ENCODE results near the gene VANGL1. TPM values are rescaled to one million over a fixed set of nuclear protein-coding genes. Genes with fewer than 3 reads are reported as not detected.

The VANGL1 gene
- total RNA-seq, 4 donors from 2014 or later, result 0.66 to 1.2 (median 1.1) TPM

GRCh38 chr1:115669886-115670285 is 28.1 kb downstream of the VANGL1 start:
- H3K27ac ChIP-seq, result no peak overlapping the region
- DNase-seq, result no peak

GRCh38 chr1:115670476-115671175 is 28.9 kb downstream of the VANGL1 start:
- Histone ChIP-seq H3K27ac (no peak overlapping the region), H3K27me3 (no peaks in the 10 kb centered on the region), H3K4me3 (no peak overlapping the region), H3K9me3 (no peaks in the 10 kb centered on the region), H3K36me3 (no peaks in the 10 kb centered on the region), H3K4me1 (peaks cover 11 to 25% of the 10 kb centered on the region in 2 donors)
- no peak for TF ChIP-seq POLR2A (IDR thresholded peaks at IDR 0.05)
- TF ChIP-seq, protein P1, sequence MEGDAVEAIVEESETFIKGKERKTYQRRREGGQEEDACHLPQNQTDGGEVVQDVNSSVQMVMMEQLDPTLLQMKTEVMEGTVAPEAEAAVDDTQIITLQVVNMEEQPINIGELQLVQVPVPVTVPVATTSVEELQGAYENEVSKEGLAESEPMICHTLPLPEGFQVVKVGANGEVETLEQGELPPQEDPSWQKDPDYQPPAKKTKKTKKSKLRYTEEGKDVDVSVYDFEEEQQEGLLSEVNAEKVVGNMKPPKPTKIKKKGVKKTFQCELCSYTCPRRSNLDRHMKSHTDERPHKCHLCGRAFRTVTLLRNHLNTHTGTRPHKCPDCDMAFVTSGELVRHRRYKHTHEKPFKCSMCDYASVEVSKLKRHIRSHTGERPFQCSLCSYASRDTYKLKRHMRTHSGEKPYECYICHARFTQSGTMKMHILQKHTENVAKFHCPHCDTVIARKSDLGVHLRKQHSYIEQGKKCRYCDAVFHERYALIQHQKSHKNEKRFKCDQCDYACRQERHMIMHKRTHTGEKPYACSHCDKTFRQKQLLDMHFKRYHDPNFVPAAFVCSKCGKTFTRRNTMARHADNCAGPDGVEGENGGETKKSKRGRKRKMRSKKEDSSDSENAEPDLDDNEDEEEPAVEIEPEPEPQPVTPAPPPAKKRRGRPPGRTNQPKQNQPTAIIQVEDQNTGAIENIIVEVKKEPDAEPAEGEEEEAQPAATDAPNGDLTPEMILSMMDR (IDR thresholded peaks at IDR 0.05 in 4 of 5, conservative IDR thresholded peaks at IDR 0.05 in 1 of 5), result no peak
- in situ Hi-C loops (cut with MboI; ENCODE audit: low sequenced_read_pairs in 4 of 4) (no loop called here), intact Hi-C loops (cut with DNase I; ENCODE audit: low total_unique reads) (no loop called here)
- DNase-seq (no peak), ATAC-seq (no peak)

More at GRCh38 chr1:115669886-115670285, 28.1 kb downstream of the VANGL1 start:
- TF ChIP-seq, protein P1 (IDR thresholded peaks at IDR 0.05 in 4 of 5, conservative IDR thresholded peaks at IDR 0.05 in 1 of 5), result no peak
- TF ChIP-seq POLR2A (IDR thresholded peaks at IDR 0.05), result no peak
- in situ Hi-C loops (cut with MboI; ENCODE audit: low sequenced_read_pairs in 4 of 4), result no loop called here
- no peaks in the 10 kb centered on the region for H3K27me3 ChIP-seq
- H3K36me3 ChIP-seq, result no peaks in the 10 kb centered on the region
- H3K9me3 ChIP-seq, result no peaks in the 10 kb centered on the region
- intact Hi-C loops (cut with DNase I; ENCODE audit: low total_unique reads), result no loop called here
- H3K4me3 ChIP-seq, result no peak overlapping the region
- H3K4me1 ChIP-seq, result peaks cover 11 to 25% of the 10 kb centered on the region in 2 donors
- ATAC-seq, result no peak

DNA sequence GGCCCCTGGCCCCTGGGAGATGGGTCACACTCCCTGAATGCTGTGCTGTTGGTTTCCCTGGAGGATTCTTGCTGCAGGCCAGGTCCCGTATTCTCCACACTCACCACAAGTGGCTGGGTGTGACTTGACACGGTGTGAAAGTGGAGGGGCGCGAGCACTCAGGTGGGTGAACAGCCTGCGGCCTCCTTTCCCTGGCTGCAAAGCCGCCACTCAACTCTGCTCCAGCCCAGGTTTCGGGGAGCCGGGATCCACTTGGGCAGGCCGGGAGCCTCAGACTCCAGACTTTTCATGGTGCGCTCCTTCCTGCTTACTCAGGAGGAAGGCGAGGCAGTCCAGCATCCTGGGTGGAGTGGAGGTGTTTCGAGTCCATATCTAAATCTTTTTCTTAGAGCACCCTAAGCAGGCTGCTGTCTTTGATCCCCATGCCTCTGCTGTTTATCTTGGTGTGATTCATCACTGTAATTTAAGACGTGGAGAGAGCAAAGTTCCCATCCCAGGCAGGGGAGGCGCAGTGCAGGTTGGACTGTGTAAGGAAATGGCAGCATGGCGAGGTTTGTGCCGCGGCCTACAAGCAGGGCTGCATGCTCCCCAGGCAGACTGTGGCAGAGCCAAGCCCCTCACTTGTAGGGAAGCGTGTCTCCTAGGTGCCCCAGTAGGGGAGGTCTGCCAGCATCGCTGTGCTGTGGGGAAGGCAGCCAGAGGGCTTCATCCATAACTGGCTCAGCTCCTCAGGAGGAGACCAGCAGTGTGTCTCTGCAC is 29.6 kb downstream of the VANGL1 start:
- Histone ChIP-seq H3K36me3 (no peaks in the 10 kb centered on the region), H3K27ac (no peak overlapping the region), H3K4me1 (peaks cover 8 to 25% of the 10 kb centered on the region in 2 donors), H3K4me3 (no peak overlapping the region), H3K9me3 (no peaks in the 10 kb centered on the region), H3K27me3 (no peaks in the 10 kb centered on the region)
- intact Hi-C loops (cut with DNase I; ENCODE audit: low total_unique reads), result no loop called here
- no peak for TF ChIP-seq POLR2A (IDR thresholded peaks at IDR 0.05)
- TF ChIP-seq, protein P1 (IDR thresholded peaks at IDR 0.05 in 4 of 5, conservative IDR thresholded peaks at IDR 0.05 in 1 of 5), result no peak
- in situ Hi-C loops (cut with MboI; ENCODE audit: low sequenced_read_pairs in 4 of 4), result no loop called here
- DNase-seq, result no peak
- no peak for ATAC-seq

- Histone ChIP-seq H3K4me3 (no peak overlapping the region), H3K27me3 (no peaks in the 10 kb centered on the region), H3K36me3 (no peaks in the 10 kb centered on the region), H3K9me3 (no peaks in the 10 kb centered on the region), H3K27ac (no peak overlapping the region), H3K4me1 (peaks cover 0 to 14% of the 10 kb centered on the region in 2 donors)
- intact Hi-C loops (cut with DNase I; ENCODE audit: low total_unique reads), result no loop called here
- TF ChIP-seq, protein P1 (IDR thresholded peaks at IDR 0.05 in 4 of 5, conservative IDR thresholded peaks at IDR 0.05 in 1 of 5), result no peak
- no peak for TF ChIP-seq POLR2A (IDR thresholded peaks at IDR 0.05)
- no peak for ATAC-seq
- DNase-seq, result no peak
- in situ Hi-C loops (cut with MboI; ENCODE audit: low sequenced_read_pairs in 4 of 4), result no loop called here
Measured at GRCh38 chr1:115672224-115673009, 30.6 kb downstream of the VANGL1 start.
